HG02763 (cell line): Measurements from ENCODE around the gene SYK.
"Not testable (repeated sequence)": the region's sequence is repeated elsewhere in the genome, so short reads cannot be mapped to it uniquely, and the experiment has no call there.

ENCODE experiments used
- ATAC-seq: cut with Tn5 transposase; IDR thresholded peaks from one replicate; pipeline ENCODE4 v1.9.1; 2021; ENCODE audit warnings: mild to moderate bottlenecking, moderate library complexity; ENCODE audit not compliant: unreplicated experiment

Gene SYK

GRCh38 chr9:90872835-90873294 is 71.2 kb downstream of the SYK start:
- ATAC-seq: no peak

- ATAC-seq: no peak
Observed at GRCh38 chr9:90873422-90873821, 71.8 kb downstream of the SYK start.

GRCh38 chr9:90874194-90874593 is 72.6 kb downstream of the SYK start:
- ATAC-seq: no peak

GRCh38 chr9:90878562-90878961 is 76.9 kb downstream of the SYK start:
- no peak for ATAC-seq

GRCh38 chr9:90880066-90880465 is 78.4 kb downstream of the SYK start:
- no peak for ATAC-seq

- no peak for ATAC-seq
Observed at GRCh38 chr9:90880669-90881068, 79.0 kb downstream of the SYK start.

GRCh38 chr9:90881648-90882047 is 80.0 kb downstream of the SYK start:
- peak; percentile 76 for ATAC-seq

- no peak for ATAC-seq
Observed at GRCh38 chr9:90882991-90883600, 81.5 kb downstream of the SYK start.

- ATAC-seq: no peak
Observed at GRCh38 chr9:90883661-90884060, 82.0 kb downstream of the SYK start.

- ATAC-seq: no peak
Observed at GRCh38 chr9:90884178-90884577, 82.6 kb downstream of the SYK start.

- ATAC-seq: not testable (repeated sequence)
Observed at GRCh38 chr9:90886868-90887267, 85.2 kb downstream of the SYK start.

- ATAC-seq: no peak
Observed at GRCh38 chr9:90888941-90889340, 87.3 kb downstream of the SYK start.

GRCh38 chr9:90890146-90890810 is 88.7 kb downstream of the SYK start:
- ATAC-seq: no peak

- no peak for ATAC-seq
Observed at GRCh38 chr9:90891308-90892040, 89.9 kb downstream of the SYK start.

GRCh38 chr9:90892918-90893317 is 91.3 kb downstream of the SYK start:
- ATAC-seq: no peak

- ATAC-seq: no peak
Observed at GRCh38 chr9:90893706-90894105, 92.1 kb downstream of the SYK start.

GRCh38 chr9:90894986-90895687 is 93.5 kb downstream of the SYK start:
- no peak for ATAC-seq

GRCh38 chr9:90895786-90896185 is 94.2 kb downstream of the SYK start:
- ATAC-seq: no peak

- no peak for ATAC-seq
Observed at GRCh38 chr9:90896231-90896630, 94.6 kb downstream of the SYK start.

GRCh38 chr9:90898228-90898627 is 96.6 kb downstream of the SYK start:
- no peak for ATAC-seq

- no peak for ATAC-seq
Observed at GRCh38 chr9:90899287-90899686, 97.7 kb downstream of the SYK start.
